Activated T-helper 1 cell treated with Interleukin-2 at 50 U/mL for 16 hours (primary cell): ENCODE results near the gene RABEP1.

Source experiments
- DNase-seq: peaks from one replicate; pipeline ENCODE4 v3.0.0-alpha.2; 2020; ENCODE audit warnings: low read depth

Gene RABEP1

DNA sequence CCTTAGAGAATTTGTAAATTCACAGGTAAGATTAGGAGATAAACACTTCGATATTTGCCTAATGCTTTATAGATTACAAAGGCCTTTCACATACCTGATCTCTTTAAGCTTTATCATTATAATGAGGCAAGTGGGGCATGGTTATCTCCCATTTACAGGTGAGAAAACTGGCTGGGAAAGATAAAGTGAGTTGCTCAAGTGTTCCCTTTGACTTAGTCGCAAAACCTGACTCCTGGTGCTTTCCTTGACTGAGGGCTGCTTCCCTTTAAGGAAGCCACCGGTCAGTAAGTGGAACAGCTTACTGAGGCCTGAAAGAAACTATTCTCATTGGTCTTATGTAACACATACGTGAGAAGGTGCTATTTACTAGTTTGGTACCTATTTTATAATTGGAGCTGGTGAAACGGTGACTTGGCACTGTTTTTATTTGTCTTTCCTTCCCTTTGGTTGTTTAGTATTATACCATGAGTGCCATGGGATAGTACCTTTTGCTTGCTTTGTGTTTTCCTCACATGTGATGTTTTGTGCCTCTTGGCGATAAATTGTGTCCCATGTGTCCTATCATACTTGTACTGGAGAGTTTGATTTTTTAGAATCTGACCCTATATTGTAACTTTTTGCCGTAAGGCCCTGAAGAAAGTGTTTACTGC lies 80.2 kb downstream of the RABEP1 start:
- DNase-seq, result no peak

DNA sequence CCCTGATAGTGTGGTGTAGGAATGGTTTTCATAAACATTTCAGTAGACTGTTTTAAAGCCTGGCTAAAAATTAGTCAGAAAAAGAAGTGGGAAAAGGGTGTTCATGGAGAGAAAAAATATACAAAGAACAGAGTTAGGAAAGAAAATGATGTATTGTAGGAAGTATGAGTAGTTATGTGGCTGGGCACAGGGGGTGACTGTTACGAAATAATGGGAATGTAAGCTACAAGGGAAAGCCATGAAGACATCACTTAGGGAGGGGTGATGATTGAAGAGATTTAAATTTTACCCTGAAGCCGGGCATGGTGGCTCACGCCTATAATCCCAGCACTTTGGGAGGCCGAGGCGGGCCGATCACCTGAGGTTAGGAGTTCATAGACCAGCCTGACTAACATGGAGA lies 82.1 kb downstream of the RABEP1 start:
- no peak for DNase-seq

DNA sequence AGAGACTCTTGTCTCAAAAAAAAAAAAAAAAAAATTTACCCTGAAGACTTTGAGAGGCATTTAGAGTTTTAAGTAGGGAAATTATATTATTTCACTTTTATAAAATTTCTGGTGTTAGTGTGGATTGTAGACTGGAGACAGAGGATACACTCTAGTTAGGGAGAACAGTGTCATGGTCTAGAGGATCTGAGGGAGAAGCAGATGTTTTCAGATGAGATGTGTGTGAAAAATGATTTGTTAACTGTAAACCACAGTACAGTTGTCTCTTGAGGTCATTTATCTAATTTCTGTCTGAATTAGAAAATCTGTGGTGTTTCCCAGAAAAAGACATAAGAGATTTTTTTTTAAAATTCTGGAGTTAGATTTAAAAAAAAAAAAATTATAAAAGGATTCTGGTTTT lies 82.6 kb downstream of the RABEP1 start:
- no peak for DNase-seq

DNA sequence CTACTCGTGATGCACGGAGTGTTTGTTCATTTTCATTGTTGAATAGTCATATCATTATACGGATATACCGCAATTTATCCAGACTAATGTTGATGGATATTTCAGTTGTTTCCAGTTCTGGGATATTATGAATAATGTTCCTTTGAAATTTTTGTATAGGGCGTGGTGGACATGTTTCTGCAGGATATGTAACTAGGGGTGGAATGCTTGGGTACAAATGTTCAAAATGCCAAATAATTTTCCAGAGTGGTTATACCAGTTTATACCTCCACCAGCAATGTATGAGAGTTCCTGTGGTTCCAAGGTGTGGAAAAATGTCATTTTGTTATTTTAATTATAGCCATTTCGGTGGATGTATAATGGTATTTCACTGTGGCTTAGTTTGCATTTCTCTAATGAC lies 83.7 kb downstream of the RABEP1 start:
- no peak for DNase-seq

DNA sequence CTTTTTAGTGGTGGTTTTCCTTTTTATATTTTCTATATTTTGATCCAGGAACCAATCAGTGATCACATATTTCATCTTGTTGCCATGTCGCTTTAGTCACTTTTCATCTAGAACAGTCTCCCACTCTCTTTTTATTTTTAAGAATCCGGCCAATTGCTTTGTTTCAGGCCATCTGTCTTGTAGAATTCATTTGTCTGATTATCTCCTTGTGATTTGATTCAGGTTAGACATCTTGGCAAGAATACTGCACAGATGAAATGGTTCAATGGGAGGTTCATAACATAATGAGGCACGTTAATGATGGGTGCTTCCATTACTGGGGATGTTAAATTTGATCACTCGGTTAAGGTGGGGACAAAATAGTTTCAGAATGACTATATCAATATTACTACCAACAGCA lies 88.3 kb downstream of the RABEP1 start:
- DNase-seq, result no peak

DNA sequence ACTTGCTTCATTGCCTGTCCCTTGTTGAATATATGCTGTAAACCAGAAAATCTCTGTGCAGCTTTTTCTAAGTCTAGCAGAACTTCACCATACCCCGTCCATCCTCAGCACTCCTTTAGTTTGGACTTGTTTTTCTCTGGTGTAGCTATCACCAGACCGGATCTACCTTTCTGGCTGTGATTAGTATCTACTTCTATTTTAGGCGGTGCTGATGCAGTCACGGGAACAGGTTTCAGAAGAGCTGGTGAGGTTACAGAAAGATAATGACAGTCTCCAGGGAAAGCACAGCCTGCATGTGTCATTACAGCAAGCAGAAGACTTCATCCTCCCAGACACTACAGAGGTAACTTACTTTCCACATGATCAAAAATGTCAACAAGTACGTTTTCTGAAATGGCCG lies 91.0 kb downstream of the RABEP1 start:
- no peak for DNase-seq

DNA sequence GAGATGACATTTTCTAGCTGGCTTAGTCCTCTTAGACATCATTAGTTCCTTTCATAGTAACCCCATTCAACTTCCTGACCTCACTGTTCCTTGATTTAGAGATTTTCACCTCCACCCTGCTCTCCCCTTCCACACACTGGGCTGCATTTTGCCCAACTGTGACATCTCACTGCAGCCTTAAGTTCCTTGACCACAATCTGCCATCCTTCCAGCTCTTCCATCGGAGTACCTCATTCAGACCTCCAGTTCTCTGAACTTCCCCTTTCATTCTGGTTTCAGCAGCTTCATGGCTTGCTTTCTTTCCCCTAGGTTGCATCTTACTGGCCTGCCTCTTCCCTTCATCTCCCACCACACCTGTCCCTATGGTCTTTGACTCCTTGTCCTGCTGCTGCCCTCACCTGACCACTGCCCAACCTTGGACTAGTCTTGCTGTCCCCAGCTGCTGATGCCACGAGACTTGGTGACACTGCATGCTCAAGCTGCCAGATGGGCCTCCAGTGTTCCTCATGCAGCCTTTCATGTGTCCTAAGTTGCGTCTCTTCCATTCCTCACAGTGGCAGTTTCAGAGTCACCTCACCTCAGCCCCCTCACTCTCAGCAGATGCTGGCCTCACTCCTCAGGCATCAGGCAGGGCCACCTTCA lies 96.6 kb downstream of the RABEP1 start:
- no peak for DNase-seq

DNA sequence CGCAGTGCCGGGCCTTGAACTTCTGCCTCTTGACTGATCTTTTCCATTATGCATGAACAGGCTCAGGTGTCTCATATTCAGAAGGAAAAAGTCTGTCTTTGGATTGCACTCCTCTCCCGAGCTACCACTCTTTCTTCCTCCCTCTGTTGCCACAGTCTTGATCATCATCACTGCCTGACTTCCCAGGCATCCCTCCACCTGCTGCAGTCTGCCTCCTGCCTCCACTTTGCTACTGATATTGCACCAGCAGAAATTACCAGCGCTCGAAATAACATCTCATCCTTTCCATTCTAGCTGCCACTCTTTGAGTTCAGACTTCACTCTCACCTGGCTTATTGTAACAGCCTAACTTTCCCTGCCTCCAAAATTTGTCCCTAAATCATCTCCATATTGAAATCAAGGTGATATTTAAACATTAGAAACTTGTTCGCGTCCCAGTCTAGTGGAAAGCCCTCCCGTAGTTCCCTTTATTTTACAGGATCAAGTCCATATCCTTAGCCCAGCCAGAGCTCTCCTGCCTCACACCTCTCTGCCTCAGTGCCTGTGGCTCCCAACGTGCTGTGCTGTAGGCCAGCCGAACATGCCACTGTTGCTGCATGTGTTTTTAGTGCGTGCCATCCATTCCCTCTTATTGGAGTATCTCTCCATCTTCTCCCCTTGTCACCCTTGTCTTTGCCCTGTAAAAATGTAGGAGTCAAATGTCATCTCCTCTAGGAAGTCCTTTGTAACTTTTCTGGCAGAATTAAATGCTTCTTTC lies 97.4 kb downstream of the RABEP1 start:
- no peak for DNase-seq

DNA sequence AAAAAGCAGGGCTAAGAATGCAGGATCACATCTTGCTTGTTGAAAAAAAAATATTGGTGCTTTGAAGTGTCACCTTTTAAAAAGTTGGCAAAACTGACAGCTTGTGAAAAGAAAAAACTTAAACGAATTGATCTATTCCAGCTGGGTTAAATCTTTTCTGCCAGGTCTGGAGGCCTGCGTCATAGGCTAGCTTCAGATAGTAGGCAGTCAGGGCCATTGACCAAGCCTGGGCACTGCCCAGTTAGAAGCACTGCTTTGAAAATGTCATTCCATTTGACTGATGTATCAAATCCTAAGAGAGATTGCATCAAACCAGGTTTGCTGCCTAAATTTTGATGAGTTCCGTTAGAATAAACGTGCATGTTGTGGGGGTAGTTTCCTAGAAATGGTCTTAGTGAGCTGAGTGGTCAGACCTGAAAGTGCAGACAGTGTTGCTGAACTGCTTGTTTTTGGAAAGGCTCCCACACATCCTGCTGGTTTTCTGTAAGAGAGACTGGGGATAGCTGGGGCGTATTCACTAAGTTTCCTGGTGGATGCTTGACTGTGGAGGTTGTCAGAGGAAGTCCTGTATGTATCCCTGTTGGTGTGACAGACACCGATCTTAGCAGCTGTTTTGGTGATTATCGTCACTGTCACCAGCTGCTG lies 98.5 kb downstream of the RABEP1 start:
- no peak for DNase-seq

DNA sequence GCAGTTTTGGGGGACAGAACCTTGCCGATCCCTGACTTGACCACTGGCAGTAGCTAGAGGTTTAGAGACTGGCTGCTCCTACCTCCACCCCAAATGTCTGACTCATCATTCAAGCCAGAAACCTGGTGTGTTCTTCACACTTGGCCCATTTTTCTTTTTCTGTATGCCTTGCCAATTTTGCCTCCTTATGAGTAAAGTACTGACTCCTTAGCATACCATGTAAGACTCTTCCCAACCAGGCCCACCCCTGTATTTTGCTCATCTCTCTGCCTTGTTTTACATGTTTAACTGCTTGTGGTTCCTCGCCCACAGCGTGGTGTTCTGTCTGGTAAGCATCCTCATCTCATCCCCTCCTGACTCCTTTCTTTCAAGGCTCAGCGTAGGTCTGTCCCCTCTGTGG lies 99.5 kb downstream of the RABEP1 start:
- no peak for DNase-seq

DNA sequence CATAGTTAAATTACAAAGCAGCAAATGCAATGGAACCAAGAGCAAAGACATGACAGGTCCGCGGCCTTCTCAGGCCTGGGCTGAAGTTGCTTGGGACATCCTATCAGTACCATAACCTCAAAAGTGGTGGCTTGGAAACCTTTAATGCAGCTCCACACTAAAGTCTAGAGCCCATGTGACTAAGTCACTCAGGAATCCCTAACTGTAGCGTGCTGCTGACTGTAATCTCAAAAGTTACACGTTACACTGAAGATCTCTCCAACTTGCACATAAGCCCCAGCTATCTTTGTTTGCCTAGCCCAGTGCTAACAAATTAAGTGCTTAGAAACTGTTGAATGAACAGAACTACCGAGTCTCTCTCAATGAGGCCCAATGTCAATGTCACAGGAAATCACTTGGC lies 109.6 kb downstream of the RABEP1 start:
- no peak for DNase-seq

DNA sequence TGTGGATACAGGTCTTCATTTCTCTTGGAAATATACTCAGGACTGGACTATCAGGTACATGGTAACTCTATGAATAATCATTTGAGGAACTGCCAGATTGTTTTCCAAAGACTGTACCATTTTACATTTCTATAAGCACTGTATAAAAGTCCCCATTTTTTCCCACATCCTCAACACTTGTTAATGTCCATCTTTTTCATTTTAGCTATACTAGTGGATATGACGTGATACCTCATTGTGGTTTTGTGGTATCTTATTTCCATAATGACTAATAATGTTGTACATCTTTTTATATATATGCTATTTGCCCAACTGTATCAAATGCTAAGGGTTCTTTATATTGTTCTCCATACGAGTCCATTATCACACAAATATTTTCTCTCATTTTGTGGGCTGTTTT lies 114.5 kb downstream of the RABEP1 start:
- DNase-seq, result no peak

DNA sequence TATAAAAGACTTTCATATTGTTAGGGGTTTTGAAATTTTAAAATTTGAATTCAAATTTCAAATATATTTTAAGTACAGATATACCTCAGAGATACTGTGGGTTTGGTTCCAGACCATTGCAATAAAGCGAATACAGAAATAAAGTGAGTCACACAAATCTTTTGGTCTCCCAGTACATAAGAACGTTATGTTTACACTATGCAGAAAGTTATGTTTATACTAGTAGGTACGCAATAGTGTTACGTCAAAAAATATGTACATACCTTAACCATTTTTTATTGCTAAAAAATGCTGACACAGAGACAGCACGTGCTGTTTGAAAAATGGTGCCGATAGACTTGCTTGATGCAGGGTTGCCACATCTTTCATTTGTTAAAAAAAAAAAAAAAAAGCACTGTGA lies 117.7 kb downstream of the RABEP1 start:
- no peak for DNase-seq

DNA sequence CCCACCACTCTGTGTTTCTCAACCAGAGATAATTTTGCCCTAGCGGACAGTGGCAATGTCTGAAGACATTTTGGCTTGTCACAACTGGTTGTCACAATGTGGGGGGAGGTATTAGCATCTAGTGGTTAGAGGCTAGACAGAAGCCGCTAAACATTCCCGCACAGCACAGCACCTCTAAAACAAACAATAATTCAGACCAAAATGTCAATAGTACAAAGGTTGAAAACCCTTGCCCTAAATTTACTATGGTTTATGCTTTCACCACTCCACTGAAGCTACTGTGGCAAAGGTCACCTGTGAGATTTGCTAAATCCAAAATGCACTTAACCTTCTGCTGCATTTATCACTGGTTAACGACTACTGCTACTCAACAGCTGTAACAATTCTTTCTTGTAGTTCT lies 123.3 kb downstream of the RABEP1 start:
- DNase-seq, result no peak

DNA sequence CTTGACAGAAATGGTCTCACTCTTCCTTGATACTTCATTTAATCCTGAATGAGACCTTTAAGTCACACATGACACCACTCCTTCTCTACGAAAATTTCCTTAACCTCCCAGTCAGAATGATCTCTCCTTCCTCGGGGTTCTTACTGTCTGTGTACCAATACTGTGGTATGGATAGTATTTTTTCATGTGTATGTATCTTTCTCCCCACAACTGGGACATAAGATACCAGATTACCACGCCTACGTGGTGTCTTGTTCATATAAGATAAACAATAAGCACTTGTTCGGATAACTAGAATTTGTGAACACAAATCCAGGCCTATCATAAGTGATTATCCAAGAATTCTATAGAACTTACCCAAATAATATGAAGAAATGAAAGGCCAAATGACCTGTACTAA lies 126.1 kb downstream of the RABEP1 start:
- DNase-seq, result no peak

DNA sequence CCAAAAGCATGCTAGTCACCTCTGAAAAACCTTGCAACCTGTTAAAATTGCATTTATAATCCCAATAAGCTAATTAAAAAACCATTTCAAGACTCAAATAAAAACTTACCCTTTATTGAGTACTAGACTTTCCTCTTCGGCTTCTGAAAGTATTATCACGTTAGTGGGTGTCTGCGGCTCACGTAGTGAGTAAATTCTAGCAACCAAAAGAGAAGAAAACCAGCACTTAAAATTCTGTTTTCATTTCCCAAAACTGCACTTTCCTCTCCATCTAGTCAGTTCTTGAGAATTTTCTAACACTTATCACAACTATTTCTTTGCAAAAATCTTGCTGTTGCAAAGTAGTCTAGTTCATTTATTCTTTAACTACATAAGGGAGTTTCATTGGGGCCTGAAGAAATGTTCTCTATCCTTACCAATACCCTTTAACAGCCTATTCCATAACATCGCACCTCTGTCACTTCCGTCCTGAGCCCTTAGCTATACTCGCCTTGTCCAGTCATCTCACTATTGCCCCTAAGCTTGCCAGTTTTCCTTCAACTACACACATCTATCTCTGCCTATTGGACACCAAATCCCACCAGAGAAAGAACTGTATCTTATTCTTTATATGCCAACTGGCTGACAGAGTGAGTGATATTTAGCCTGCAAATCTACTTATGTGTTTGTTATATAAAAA lies 128.6 kb downstream of the RABEP1 start:
- DNase-seq, result no peak

DNA sequence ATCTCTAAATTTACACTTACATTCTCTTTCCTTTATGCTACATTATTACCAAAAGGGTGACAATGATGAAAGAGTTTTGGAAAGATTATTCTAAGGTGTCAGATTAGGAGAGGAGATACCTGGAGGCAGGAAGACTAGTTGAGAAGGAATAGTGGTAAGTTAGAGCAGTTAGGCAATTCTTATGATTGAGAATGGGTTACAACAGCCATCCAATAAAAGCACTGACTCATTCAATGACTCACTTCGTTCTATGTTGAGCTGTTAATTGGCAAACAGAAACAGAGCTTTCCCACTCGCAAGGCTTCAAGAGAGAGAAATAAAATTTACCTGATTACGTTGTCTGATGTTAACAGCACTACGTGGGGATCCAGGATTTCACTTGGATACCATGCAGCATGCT lies 131.6 kb downstream of the RABEP1 start:
- no peak for DNase-seq

DNA sequence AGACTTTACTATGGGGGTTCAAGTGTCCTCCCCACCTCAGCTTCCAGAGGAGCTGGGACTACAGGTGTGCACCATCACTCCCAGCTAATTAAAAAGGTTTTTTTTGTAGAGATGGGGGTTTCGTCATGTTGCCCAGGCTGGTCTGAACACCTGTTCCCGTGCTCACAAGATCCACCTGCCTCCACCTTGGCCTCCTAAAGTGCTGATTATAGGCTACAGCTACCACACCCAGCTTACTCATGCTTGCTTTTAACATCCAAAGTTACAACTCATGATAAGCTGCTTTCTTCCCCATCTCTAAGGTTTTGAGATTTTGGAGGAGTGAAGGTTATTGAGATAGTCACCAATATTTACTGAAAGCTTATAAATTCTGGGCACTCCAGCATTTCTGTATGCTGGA lies 134.8 kb downstream of the RABEP1 start:
- no peak for DNase-seq

DNA sequence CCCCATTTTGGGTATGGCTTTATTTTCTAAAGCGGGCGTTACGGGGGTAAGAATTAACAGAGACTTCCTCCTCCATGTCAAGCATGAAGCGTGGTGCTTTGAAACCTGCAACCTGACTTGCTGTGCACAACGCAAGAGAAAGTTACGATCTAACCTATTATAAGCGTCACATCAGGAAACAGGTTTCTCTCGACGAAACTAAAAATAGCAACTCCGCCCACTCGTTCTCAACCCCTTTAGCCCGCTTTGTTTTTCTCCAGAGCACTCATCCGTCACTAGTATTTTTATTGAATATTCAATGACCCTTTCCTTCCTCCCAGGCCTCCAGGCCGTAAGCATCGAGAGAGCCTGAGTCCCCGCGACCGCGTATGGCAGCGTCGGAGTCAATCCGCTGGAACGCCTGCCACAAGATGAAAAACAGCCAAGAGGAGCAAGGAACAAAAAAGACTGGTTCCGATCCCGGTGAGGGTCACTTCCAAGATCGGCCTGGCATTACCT lies 136.8 kb downstream of the RABEP1 start:
- peak; percentile 24 for DNase-seq

DNA sequence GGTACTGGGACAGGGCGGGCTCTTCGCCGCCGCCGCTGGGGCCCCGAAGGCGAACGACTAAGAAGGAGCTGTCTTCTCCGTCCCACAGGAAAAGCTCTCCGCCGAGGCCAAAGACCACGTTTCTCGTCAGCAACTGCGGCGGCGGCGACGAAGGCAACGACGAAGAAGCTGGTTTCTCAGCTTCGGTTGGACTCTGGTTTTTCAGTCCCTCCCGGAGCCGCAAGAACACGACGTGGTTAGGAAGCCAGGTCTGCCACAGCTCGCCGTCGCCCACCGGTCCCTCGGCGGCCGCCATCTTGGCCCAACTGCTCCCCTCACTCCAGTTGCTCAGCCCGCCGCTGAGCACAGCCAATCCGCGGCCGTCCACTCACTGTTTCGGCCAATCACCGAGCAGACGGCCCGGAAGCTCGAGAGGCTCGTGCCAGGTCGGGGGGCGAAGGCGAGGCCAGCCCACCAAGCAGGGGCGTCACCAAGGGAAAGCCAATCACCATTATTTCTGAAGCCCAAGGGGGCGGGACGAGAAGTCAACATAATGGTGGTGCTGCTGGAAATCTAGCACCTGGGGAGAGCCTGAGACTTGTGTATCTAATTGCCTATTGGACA lies 137.4 kb downstream of the RABEP1 start, which contains the start of gene NUP88:
NUP88 (minus strand) TSS at position 307 of the 603 bp plus-strand sequence; CDS start at position 295, 12 bp downstream.
- DNase-seq, result peak; percentile 91

DNA sequence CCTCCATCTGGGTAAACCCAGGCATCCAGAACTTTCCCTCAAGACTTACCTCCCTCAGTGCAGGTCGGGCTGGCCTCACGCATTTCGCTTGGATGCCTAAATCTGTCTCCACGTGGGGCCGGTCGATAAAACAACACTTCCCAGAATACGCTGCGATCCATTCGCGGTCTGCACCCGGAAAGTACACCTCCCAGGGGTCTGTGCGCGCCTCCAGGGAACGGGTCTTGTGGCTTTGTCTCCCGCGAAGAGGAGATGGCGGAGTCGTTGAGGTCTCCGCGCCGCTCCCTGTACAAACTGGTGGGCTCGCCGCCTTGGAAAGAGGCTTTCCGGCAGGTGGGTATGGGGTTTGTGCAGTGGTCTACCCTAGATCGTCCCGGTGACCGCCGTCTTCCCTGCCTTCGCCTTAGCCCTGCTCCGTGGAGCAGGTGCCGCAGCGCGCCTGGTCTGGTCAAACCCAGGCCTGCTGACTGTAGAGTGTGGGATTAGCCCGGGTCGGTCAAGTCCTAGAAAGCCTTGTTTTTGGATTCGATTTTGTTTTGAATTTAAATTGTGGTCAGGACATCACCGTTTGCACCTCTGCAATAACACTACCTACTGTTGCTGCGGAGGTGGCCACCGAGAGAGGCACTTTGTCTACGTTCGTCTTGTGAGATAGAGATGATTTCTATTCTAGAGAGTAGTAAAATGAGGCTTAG lies 138.0 kb downstream of the RABEP1 start, which contains the start of gene RPAIN:
RPAIN (plus strand) TSS at position 224 of the 695 bp plus-strand sequence; CDS start at position 253, 29 bp downstream.
- DNase-seq, result peak; percentile 73
